GM21360 (cell line): ENCODE data around the gene LEKR1.

ENCODE experiments used
- ATAC-seq: cut with Tn5 transposase; IDR thresholded peaks from one replicate; pipeline ENCODE4 v1.9.1; 2021; ENCODE audit warnings: mild to moderate bottlenecking, moderate library complexity; ENCODE audit not compliant: unreplicated experiment

The LEKR1 gene

DNA sequence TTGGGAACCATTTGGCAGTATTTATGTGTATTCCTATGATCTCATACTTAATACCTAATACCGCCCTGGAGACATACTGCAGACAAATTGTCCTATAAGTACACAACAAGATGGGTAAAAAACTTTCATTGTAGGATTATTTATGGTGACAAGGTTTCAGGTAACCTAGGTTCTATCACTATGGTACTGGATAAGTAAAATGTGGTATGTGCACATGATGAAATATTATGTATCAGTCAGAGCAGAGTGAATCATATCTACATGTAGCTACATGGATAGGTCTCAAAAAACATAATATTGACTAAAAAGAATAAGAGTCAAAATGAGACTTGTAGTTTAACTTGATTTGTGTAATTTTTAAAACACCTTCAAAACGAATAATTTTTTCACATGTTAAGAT, 147.8 kb downstream of the LEKR1 start:
- ATAC-seq = no peak

DNA sequence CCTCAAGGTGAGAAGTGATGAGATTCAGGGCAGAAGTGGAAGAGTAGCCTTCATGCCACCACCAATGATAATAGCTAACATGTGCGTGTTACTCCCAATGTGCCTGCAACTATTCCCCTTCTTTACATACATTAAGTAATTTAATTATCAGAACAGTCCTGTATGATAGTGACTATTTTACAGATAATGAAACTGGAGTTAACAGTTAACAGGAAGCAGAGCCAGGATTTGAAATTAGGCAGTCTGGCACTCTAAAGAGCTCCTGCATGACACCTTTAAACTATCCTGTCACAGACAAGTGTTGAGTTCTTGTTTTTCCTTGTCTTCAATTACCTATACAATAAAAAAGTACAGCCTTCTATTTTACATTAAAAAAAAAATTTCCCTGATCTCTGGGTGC, 148.8 kb downstream of the LEKR1 start:
- no peak for ATAC-seq

GRCh38 chr3:156975721-156976120, 149.6 kb downstream of the LEKR1 start:
- no peak for ATAC-seq

GRCh38 chr3:156976933-156977332, 150.8 kb downstream of the LEKR1 start:
- ATAC-seq = no peak

DNA sequence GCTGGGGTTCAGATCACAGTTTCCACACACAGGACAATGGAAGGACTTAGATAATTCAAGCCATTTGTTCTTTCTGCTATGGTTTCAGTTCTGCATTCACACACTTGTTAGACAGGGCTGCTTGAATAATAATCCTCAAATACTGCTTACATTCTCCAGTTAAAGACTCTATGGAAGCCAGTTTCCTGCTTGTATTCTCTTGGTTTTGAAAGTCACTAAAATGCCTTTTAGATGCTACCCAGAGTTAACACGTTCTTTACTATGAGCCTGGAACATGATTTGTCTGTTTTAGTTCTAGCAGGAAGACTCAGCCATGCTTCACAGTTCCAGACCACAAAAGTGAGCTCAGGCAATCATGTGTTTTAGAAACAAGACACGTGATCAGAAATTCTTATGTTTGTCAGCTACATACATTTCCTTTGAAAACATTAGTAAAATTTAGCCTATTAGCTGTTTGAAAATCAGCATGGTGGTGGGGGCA, 152.4 kb downstream of the LEKR1 start:
- peak; percentile 94 for ATAC-seq

GRCh38 chr3:156981005-156981404, 154.9 kb downstream of the LEKR1 start:
- no peak for ATAC-seq

- no peak for ATAC-seq
Observed at GRCh38 chr3:156983559-156983958, 157.4 kb downstream of the LEKR1 start.

DNA sequence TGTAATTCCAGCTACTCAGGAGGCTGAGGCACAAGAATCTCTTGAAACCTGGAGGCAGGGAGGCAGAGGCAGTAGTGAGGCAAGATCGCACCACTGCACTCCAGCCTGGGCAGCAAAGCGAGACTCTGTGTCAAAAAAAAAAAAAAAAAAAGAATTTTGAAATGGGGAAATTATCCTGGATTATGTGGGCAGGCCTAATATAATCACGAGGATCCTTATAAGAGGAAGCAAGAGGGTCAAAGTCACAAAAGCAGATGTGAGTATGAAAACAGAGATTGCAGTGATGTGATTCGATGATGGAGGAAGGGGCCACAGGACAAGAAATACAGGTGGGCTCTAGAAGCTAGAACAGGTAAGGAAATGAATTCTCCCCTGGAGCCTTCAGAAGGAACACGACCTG, 159.6 kb downstream of the LEKR1 start:
- ATAC-seq = no peak

- no peak for ATAC-seq
Observed at GRCh38 chr3:156987946-156988345, 161.8 kb downstream of the LEKR1 start.

GRCh38 chr3:156997351-156997750, 171.2 kb downstream of the LEKR1 start:
- ATAC-seq = no peak

- no peak for ATAC-seq
Observed at GRCh38 chr3:157001221-157001957, 175.2 kb downstream of the LEKR1 start.

- no peak for ATAC-seq
Observed at GRCh38 chr3:157021679-157022078, 195.5 kb downstream of the LEKR1 start.

DNA sequence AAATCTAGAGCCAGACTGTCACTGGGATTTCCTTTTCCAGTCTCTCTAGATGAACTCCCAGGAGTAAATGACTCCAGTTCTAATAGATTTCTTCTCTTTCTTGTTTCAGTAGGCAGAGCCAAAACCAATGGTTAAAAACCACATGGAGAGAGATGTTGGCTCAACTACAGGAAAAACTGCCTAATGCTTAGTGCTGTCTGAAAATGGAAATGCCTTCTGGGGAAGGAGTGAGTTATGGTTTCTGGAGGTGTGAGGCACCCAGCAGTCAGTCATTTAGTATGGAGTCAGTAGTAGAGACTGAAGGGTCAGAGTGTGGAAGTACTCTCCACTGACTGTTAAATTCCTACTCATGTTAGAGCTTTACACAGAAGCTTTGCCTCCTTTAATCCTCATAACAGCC, 197.1 kb downstream of the LEKR1 start:
- ATAC-seq = no peak

DNA sequence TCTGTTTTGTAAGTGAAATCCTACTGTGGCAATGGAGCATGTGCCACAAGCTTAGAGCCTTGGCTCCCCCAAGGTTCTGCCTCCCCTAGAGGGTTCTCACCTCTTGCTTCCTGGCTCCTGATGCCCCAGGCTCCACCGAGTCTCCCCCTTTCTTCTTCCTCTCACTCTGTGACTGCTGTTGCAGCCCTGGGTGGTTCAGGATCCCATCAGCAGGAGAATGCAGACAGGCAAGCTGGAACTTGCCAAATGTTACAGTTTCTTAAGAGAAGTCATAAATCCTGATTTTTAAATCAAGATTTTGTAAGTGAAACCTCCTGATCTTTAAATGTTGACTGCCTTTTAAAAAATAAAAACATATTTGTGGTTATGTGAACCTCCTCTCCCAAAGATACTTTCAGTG, 199.9 kb downstream of the LEKR1 start:
- no peak for ATAC-seq

GRCh38 chr3:157027861-157028745, 201.9 kb downstream of the LEKR1 start:
- no peak for ATAC-seq

DNA sequence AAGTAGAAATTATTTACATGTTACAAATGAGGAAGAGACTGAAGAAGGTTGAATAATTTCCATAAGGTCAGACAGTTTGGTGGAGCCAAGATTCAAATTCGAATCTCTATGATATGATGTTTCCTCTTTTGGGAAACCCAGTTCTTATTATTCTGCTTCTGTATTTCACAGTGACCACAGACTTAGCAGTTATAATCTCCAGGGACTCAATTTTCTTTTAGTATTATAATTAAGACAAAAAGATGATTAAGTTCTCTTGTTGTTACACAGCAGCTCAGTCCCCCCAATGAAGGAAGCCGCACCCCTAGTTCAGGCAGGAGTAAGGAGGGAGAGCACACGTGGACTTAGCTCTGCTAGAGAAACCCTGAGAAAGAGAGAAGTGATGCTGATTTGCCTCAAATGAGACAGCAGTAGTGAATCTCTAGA, 203.2 kb downstream of the LEKR1 start:
- ATAC-seq = no peak

DNA sequence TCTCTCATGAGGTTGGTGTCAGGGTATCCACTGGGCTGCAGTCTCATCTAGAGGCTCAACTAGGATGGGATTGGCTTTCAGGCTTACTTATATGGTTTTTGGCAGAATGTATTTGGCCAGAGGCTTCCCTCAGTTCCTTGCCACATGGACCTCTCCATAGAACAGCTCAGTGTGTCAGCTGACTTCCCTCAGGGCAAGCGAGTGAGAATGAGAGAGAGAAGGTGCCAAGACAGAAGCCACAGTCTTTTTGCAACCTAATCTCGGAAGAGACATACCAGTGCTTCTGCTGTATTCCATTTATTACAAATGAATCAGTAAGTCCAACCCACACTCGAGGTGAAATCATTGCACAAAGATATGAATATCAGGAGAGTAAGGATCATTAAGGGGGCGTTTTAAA, 204.6 kb downstream of the LEKR1 start:
- ATAC-seq = no peak

GRCh38 chr3:157033001-157033400, 206.8 kb downstream of the LEKR1 start:
- ATAC-seq = no peak

DNA sequence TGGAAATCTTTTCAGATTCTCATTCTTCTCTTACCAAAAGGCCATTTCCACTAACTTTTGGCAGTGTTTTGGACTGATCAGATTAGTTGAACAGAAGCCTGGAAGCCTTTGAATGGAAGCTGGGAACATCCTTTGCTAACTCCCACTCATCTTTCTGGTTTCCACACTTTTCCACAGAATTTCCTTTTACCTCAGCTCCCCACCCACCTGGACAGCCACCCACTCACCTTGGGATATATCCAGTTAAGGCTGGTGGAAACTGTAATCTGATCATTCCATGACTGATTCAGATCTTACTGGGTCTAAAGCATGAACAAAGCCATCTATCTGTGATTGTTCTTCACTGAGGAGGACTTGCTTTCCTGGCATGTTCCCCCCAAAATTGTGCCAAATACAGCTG, 214.3 kb downstream of the LEKR1 start:
- ATAC-seq = no peak

- ATAC-seq = no peak
Observed at GRCh38 chr3:157042226-157042625, 216.1 kb downstream of the LEKR1 start.

- no peak for ATAC-seq
Observed at GRCh38 chr3:157043771-157044170, 217.6 kb downstream of the LEKR1 start.

DNA sequence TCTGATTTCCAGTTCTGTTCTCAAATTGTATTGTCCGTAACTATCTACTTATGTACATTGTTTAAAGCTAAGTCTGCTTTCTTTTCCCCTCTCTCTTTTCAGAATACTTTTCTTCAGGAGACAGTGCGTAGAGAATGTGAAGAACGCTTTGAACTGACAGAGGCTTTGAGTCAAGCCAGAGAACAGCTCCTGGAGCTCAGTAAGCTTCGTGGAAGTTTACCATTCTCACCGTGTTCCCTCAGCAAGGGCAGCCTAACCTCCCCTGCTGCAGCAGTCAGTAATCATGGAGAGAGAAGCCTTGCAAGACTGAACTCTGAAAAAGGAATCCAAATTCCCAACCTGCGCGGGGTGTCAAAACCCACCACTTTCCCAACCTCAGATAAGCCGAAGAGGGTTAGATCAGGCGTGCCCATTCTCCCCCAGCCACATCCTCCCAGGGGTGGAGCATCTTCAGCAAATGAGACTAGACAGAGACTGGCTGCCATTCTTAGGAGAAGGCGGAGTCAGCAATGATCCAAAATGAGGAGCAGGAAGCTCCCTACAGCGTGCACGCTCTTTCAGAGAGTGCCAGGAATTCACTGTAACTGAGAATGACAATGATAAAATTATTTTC, 219.2 kb downstream of the LEKR1 start:
- ATAC-seq = no peak
